ENCODE results near the gene CHP2.

CHP2 gene

GRCh38 chr16:23795378-23795777, 40.6 kb downstream of the CHP2 start:
- TF ChIP-seq ZFX (IDR thresholded peaks at IDR 0.05): no peak
- TF ChIP-seq, protein P1, sequence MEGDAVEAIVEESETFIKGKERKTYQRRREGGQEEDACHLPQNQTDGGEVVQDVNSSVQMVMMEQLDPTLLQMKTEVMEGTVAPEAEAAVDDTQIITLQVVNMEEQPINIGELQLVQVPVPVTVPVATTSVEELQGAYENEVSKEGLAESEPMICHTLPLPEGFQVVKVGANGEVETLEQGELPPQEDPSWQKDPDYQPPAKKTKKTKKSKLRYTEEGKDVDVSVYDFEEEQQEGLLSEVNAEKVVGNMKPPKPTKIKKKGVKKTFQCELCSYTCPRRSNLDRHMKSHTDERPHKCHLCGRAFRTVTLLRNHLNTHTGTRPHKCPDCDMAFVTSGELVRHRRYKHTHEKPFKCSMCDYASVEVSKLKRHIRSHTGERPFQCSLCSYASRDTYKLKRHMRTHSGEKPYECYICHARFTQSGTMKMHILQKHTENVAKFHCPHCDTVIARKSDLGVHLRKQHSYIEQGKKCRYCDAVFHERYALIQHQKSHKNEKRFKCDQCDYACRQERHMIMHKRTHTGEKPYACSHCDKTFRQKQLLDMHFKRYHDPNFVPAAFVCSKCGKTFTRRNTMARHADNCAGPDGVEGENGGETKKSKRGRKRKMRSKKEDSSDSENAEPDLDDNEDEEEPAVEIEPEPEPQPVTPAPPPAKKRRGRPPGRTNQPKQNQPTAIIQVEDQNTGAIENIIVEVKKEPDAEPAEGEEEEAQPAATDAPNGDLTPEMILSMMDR (conservative IDR thresholded peaks at IDR 0.05): no peak
- no peak overlapping the region for H3K27ac ChIP-seq

GRCh38 chr16:23796941-23797340, 42.1 kb downstream of the CHP2 start:
- H3K27ac ChIP-seq: no peak overlapping the region
- TF ChIP-seq, protein P1 (conservative IDR thresholded peaks at IDR 0.05): no peak
- TF ChIP-seq ZFX (IDR thresholded peaks at IDR 0.05): no peak

GRCh38 chr16:23801378-23801777, 46.6 kb downstream of the CHP2 start:
- TF ChIP-seq ZFX (IDR thresholded peaks at IDR 0.05): no peak
- TF ChIP-seq, protein P1 (conservative IDR thresholded peaks at IDR 0.05): peak; percentile 66
- no peak overlapping the region for H3K27ac ChIP-seq

- H3K27ac ChIP-seq: no peak overlapping the region
- TF ChIP-seq, protein P1 (conservative IDR thresholded peaks at IDR 0.05): no peak
- TF ChIP-seq ZFX (IDR thresholded peaks at IDR 0.05): no peak
Observed at GRCh38 chr16:23802776-23803175, 48.0 kb downstream of the CHP2 start.

DNA sequence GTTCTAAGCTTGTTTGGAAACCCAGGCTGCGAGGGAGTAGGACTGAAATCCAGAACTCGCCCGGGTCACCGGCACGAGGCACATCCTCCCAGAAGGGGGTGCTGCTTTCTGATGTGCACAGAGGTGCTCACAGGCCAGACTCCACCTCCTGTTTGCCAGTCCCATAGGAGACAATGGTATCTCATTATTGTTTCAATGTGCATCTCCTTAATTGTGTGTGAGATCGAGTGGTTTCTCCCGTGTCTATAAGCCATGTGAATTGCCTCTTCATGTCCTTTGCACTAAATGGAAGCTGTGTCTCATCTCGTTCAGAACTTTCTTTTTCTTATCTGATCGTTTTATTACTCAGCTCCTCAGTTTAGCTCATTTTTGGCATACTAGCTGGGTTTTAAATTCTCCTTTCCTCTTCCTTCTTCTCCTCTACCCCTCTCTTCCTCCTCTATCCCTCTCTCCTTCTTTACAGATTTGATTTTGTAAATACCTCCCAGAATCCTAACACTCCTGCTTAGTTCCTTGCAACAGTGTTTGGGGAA, 48.8 kb downstream of the CHP2 start:
- TF ChIP-seq ZFX (IDR thresholded peaks at IDR 0.05): no peak
- TF ChIP-seq, protein P1 (conservative IDR thresholded peaks at IDR 0.05): peak; percentile 73
- H3K27ac ChIP-seq: no peak overlapping the region

DNA sequence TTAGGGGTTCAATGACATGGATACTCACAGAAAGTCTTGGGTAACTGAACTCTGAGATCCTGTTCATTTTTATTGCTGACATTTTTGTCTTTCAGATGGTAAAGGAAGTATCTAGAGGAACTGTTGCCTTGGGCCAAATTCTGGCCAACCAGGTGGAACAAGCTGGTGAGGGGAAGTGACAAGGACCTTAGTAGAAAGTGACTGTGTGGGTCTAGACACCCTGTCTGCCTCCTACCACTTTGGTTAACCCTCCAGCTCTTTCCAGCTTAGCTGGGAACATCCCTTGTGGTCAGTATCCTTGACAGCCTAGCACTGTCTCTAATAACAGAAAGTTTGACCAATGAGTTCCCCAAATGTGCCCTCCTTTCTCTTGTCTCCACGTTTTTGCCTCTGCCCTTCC, 52.2 kb downstream of the CHP2 start:
- TF ChIP-seq ZFX (IDR thresholded peaks at IDR 0.05): no peak
- TF ChIP-seq, protein P1 (conservative IDR thresholded peaks at IDR 0.05): no peak
- H3K27ac ChIP-seq: no peak overlapping the region
